NT2/D1 (cell line): ENCODE measurements around the gene QRICH2.

Source experiments
- YY1 ChIP-seq: IDR thresholded peaks from 2 replicates; pipeline ENCODE4 v1.6.1; 2011; ENCODE audit not compliant: insufficient read length, insufficient read depth
- ZNF274 ChIP-seq: IDR thresholded peaks from 2 replicates; pipeline ENCODE4 v1.6.1; 2011; ENCODE audit warnings: mild to moderate bottlenecking, low read depth, low read length

DNA sequence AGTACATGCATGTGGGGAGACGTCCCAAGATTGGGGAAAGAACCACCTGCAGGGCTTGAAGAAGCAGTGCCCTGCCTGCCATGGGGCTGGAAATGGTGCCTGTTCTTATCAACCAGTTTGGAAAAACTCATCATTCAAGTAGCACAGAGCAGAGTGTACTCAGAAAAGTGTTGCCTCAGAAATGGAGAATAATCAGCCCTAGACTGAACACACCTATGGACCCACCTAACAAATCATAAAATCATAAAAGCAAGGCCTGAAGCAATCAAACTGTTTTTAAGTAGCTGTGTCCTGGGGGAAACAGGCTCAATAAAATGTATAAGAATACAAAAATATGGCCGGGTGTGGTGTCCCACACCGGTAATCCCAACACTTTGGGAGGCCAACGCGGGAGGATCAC, 11.2 kb downstream of the QRICH2 start:
- TF ChIP-seq ZNF274 (no peak), YY1 (no peak)
